H4 (cell line): ENCODE results near the gene DUSP1. TPM values are rescaled to one million over a fixed set of nuclear protein-coding genes. Genes with fewer than 3 reads are reported as not detected.
A peak's percentile ranks its signal among the peaks of the same experiment; 100 is the strongest.
"Not testable (repeated sequence)": the region's sequence is repeated elsewhere in the genome, so short reads cannot be mapped to it uniquely, and the experiment has no call there.

ENCODE experiments used
- DNase-seq: peaks from one replicate; pipeline ENCODE4 v3.0.0-alpha.2; 2015; ENCODE audit warnings: low spot score
- total RNA-seq: library from RNA; depleted of rRNA; stranded (reverse); fragments of >200 nt; shearing (Covaris generic); gene quantifications from 2 replicates; pipeline ENCODE4 v1.2.3, GENCODE V29; 2014

Gene DUSP1
- total RNA-seq, 1 experiment from 2014 or later, result 15.8 TPM

- DNase-seq, result no peak
Observed at GRCh38 chr5:172797771-172798191, 26.8 kb upstream of the DUSP1 start.

GRCh38 chr5:172796306-172796705, 25.3 kb upstream of the DUSP1 start:
- no peak for DNase-seq

GRCh38 chr5:172795318-172795977, 24.5 kb upstream of the DUSP1 start:
- DNase-seq, result peak; percentile 73

GRCh38 chr5:172793577-172794488, 22.8 kb upstream of the DUSP1 start:
- DNase-seq, result no peak

GRCh38 chr5:172792701-172793570, 21.9 kb upstream of the DUSP1 start:
- DNase-seq, result no peak

- no peak for DNase-seq
Observed at GRCh38 chr5:172791726-172792445, 20.9 kb upstream of the DUSP1 start.

- DNase-seq, result no peak
Observed at GRCh38 chr5:172791286-172791685, 20.3 kb upstream of the DUSP1 start.

GRCh38 chr5:172790496-172790889, 19.5 kb upstream of the DUSP1 start:
- DNase-seq, result no peak

GRCh38 chr5:172789687-172790495, 18.9 kb upstream of the DUSP1 start:
- DNase-seq, result no peak

GRCh38 chr5:172788771-172789686, 18.0 kb upstream of the DUSP1 start:
- no peak for DNase-seq

- not testable (repeated sequence) for DNase-seq
Observed at GRCh38 chr5:172787538-172787937, 16.5 kb upstream of the DUSP1 start.

GRCh38 chr5:172786736-172787462, 15.9 kb upstream of the DUSP1 start:
- DNase-seq, result no peak

- no peak for DNase-seq
Observed at GRCh38 chr5:172785429-172786088, 14.6 kb upstream of the DUSP1 start.

GRCh38 chr5:172784162-172784561, 13.2 kb upstream of the DUSP1 start:
- not testable (repeated sequence) for DNase-seq

GRCh38 chr5:172783319-172783718, 12.3 kb upstream of the DUSP1 start:
- DNase-seq, result not testable (repeated sequence)

GRCh38 chr5:172782169-172783039, 11.4 kb upstream of the DUSP1 start:
- no peak for DNase-seq

- DNase-seq, result no peak
Observed at GRCh38 chr5:172779691-172780341, 8.8 kb upstream of the DUSP1 start.
